ENCODE data around the gene NEB.

Gene NEB

GRCh38 chr2:151777487-151777886 lies 43.2 kb upstream of the NEB start:
- no peak for DNase-seq (ENCODE audit: low read depth, low spot score)
- no peak overlapping the region for H3K4me3 ChIP-seq (ENCODE audit: low read depth, low read length)
- in situ Hi-C loops (cut with HindIII; ENCODE audit: low sequenced_read_pairs): no loop called here
- peak; percentile 9 for TF ChIP-seq CTCF (IDR thresholded peaks at IDR 0.05; ENCODE audit: low read depth, low read length)

- no peak for TF ChIP-seq CTCF (IDR thresholded peaks at IDR 0.05; ENCODE audit: low read depth, low read length)
- H3K4me3 ChIP-seq (ENCODE audit: low read depth, low read length): no peak overlapping the region
- DNase-seq (ENCODE audit: low read depth, low spot score): no peak
- in situ Hi-C loops (cut with HindIII; ENCODE audit: low sequenced_read_pairs): no loop called here
Measured at GRCh38 chr2:151776367-151776766, 42.1 kb upstream of the NEB start.

GRCh38 chr2:151775057-151775740 lies 40.9 kb upstream of the NEB start:
- in situ Hi-C loops (cut with HindIII; ENCODE audit: low sequenced_read_pairs): no loop called here
- TF ChIP-seq CTCF (IDR thresholded peaks at IDR 0.05; ENCODE audit: low read depth, low read length): no peak
- peak; percentile 14 for DNase-seq (ENCODE audit: low read depth, low spot score)
- H3K4me3 ChIP-seq (ENCODE audit: low read depth, low read length): no peak overlapping the region

- H3K4me3 ChIP-seq (ENCODE audit: low read depth, low read length): no peak overlapping the region
- in situ Hi-C loops (cut with HindIII; ENCODE audit: low sequenced_read_pairs): no loop called here
- DNase-seq (ENCODE audit: low read depth, low spot score): peak; percentile 78
- no peak for TF ChIP-seq CTCF (IDR thresholded peaks at IDR 0.05; ENCODE audit: low read depth, low read length)
Measured at GRCh38 chr2:151774506-151774905, 40.2 kb upstream of the NEB start.

GRCh38 chr2:151771599-151772358 lies 37.5 kb upstream of the NEB start:
- peak; percentile 37 for DNase-seq (ENCODE audit: low read depth, low spot score)
- in situ Hi-C loops (cut with HindIII; ENCODE audit: low sequenced_read_pairs): no loop called here
- TF ChIP-seq CTCF (IDR thresholded peaks at IDR 0.05; ENCODE audit: low read depth, low read length): no peak
- no peak overlapping the region for H3K4me3 ChIP-seq (ENCODE audit: low read depth, low read length)

- no peak overlapping the region for H3K4me3 ChIP-seq (ENCODE audit: low read depth, low read length)
- no peak for DNase-seq (ENCODE audit: low read depth, low spot score)
- no peak for TF ChIP-seq CTCF (IDR thresholded peaks at IDR 0.05; ENCODE audit: low read depth, low read length)
- in situ Hi-C loops (cut with HindIII; ENCODE audit: low sequenced_read_pairs): no loop called here
Measured at GRCh38 chr2:151770995-151771394, 36.7 kb upstream of the NEB start.
